GM12892 (cell line): ENCODE data around the gene SLC9A9.

ENCODE experiments used
- POLR2A ChIP-seq: IDR thresholded peaks from 2 replicates; pipeline ENCODE4 v1.6.1; 2011; ENCODE audit warnings: low read depth, low read length, control low read depth
- POLR2AphosphoS5 ChIP-seq: IDR thresholded peaks from 2 replicates; pipeline ENCODE4 v1.6.1; 2011; ENCODE audit warnings: low read depth, low read length, control low read depth
- TAF1 ChIP-seq: IDR thresholded peaks from 2 replicates; pipeline ENCODE4 v1.6.1; 2011; ENCODE audit warnings: low read depth, mild to moderate bottlenecking, control low read depth, low read length, borderline replicate concordance

DNA sequence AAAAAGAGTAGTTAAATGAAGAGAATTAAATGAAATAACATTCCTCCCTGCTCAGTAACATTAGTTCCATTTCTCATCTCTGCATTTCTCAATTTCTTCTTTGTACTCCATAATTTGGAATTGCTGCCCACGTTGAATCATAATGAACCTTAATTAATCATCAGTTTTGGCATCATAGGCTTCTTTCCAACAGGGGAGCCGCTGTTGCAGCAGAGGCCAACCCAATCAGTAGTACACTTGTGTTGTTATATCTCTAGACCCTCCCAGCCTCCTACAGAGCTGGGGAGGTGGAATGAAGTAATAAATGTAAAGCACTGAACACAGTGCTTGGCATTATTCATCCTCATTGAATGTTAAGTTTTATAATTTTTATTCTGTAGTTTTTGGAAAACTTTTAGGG lies 488.0 kb downstream of the SLC9A9 start:
- TF ChIP-seq TAF1 (no peak), POLR2AphosphoS5 (no peak), POLR2A (no peak)
